ENCODE data around the gene NRDE2. TPM values are rescaled to one million over a fixed set of nuclear protein-coding genes. Genes with fewer than 3 reads are reported as not detected.
A peak's percentile ranks its signal among the peaks of the same experiment; 100 is the strongest.
"Not testable (repeated sequence)": the region's sequence is repeated elsewhere in the genome, so short reads cannot be mapped to it uniquely, and the experiment has no call there.

NRDE2 gene
- total RNA-seq, 2 donors from 2014 or later: 13.5 to 16.8 TPM

DNA sequence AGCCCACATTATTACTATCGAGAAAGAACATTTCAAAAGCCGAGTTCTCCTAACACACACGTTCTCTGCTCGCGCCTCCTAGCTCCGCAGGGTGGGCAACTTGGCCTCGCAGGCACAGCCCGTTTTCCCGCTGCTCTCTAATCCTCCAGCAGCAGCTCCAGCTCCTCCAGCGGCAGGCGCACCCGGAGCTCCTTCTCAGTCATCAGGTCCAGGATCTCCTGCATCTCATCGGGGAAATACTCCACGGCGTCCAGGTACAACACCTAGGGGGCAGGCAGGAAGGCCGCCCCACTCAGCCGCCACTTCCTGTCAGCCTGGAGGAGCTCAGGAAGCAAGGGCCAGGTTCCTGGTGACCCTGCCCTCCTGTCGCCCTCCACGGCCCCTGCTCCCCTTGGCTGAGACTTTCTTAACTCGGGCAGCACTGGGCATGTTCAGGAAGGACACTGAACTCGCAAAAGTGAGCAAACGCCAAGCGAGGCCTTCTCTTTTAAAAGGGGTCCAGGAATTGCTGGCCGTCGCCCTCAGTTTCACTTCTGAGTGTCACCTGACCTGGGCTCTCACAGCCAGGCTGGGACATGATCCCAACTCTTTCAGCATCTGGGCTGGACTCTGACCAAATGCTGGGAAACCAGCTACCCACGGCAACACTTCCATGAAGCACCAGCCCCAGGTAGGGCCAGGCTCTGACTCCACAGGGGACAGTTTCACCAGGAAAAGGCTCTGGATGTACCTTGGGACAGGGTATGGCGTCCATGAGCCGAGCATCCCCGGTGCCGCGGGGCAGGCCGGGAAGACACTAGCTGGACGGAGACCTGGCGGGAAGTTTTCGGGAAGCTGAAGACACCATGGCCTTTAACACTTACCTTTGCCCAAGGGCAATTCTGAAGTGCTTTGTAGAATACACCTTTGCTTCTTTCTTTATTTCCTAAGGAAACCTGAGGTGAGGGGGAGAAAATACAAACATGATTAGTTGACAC is 53.3 kb downstream of the NRDE2 start:
- no peak for DNase-seq (ENCODE audit: low spot score)
- intact Hi-C loops (cut with DNase I): no loop called here

DNA sequence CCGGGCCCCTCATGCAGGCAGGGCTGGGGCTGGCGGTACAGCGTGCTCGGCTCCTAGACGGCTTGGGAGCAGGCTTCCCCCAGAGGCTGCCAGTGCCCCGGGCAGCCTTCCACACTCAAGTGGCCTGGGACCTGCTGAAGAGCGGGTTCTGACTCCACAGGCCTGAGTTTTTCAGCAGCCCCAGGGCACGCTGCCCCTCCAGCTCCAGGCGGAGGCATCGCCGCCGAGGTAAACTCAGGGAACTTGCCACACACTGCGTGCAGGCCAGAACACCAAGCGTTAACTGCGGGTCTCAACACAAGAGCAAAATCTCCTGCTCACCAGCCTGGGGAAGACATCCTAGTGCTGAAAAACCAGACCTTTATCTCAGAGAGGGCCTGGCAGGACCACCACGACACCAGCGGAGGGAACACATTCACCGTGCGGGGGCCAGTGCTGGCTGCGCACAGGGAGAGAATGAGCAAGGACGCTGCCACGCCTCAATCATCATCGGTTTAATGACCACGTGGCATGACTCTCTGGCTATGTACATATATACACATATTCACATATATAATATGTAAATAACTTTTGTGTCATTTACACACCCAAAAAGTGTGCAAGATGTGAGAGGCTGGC is 54.1 kb downstream of the NRDE2 start:
- intact Hi-C loops (cut with DNase I): no loop called here
- no peak for DNase-seq (ENCODE audit: low spot score)

DNA sequence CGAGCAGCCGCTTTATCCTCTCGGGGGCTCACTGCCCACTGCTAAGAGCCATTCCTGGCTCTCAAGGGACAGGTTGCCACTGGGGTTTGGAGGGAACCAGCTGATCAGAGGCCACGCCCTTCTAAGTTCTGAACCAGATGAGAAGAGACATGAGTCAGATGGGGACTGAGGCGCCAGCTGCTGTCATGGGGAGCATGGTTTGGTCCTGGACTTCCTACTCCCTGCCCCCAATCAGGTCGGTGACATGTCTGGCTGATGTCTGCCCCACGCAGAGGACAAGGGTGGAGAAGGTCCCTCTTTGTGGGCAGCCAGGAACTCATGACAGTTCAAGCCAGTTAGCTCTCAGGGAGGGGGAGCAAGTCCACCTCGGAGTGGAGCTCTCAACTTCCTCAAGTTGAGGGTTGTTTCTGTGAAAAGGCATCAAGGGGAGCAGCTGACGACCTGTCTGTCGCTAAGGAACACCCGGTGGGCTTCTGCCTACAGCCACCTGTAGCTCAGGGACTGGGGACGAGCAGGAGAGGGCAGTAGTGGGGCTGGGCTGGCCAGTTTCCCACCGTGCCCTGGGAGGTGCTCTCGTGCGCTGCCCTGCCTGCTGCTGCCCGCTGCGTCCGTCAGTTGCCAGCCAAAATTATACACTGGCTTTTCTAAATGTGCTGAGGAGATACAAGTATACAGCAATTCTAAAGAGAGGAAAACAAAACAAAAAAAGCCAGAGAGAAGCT is 54.9 kb downstream of the NRDE2 start:
- DNase-seq (ENCODE audit: low spot score): no peak
- intact Hi-C loops (cut with DNase I): no loop called here

DNA sequence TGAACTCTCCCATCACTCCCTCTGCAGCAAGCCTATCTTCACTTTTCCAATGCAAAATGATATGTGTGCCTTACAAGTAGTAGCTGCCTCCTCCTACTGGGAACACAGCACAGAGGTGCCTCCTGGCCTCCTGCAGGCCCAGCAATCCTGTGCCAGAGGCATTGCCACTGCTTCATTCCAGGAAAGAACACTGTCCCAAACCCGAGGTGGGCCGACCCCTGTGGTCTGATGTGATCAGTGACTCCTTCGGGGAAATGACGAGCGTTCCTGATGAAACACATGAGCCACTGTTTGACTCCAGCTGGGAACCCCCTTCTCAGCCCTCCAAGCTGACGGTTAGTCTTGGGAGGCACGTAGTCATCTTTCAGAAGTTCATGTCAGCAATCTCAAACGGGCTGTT is 55.9 kb downstream of the NRDE2 start:
- DNase-seq (ENCODE audit: low spot score): no peak
- intact Hi-C loops (cut with DNase I): no loop called here

GRCh38 chr14:90275458-90275814 is 56.3 kb downstream of the NRDE2 start:
- intact Hi-C loops (cut with DNase I): no loop called here
- no peak for DNase-seq (ENCODE audit: low spot score)

GRCh38 chr14:90274808-90275457 is 56.8 kb downstream of the NRDE2 start:
- intact Hi-C loops (cut with DNase I): no loop called here
- DNase-seq (ENCODE audit: low spot score): no peak

DNA sequence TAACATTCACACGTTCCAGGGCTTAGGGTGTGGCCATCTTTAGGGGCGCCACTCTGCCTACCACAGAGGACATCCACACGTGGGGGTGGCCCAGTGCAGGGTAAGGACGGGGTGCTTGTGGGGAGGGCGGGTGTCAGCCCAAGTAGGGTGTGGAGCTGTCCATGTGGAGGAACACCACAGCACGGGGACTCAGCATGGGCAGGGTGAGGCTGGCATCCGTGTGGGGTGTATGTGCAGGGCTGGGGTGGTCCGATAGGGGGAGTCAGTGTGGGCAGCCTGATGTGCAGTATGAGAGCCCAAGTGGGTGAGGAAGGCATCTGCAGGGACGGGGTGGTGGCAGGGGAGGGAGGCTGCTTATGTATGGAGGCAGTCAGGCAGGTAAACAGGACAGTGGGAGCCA is 57.7 kb downstream of the NRDE2 start:
- intact Hi-C loops (cut with DNase I): no loop called here
- DNase-seq (ENCODE audit: low spot score): no peak

DNA sequence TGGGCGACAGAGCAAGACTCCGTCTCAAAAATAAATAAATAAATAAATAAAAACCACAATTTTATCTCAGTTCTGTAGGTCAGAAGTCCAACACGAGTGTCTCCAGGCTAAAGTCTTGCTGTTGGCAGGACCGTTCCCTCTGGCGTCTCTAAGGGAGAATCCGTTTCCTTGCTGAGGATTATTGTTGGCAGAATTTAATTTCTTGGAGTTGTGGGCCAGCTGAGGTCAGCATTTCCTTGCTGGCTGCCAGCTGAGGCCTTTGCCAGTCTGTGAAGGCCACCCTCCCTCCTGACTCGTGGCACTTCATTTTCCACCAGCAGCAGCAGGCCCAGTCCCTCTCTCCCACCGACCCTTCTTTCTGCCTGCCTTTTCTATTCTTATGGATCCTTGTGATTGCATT is 58.2 kb downstream of the NRDE2 start:
- DNase-seq (ENCODE audit: low spot score): no peak
- intact Hi-C loops (cut with DNase I): no loop called here

DNA sequence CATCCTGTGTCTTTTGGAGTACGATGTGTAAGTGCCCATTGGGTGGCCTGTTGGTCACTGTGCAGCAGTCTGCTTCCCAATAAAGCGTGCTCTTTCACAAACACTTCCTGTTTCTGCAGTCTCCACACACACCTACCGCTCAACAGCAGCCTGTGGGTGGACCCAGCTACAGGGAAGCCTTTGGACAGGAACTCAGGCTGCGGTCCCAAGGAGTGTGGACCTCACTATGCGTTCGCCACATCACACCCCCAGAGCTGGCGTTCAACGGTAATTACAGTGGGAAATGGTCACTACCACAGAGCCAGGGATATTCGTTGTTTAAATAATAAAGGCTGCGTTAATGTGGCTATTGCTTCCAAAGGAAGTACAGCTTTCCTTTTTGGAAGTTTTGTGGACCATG is 59.2 kb downstream of the NRDE2 start:
- intact Hi-C loops (cut with DNase I): no loop called here
- no peak for DNase-seq (ENCODE audit: low spot score)

GRCh38 chr14:90268420-90268819 is 63.3 kb downstream of the NRDE2 start:
- intact Hi-C loops (cut with DNase I): no loop called here
- DNase-seq (ENCODE audit: low spot score): no peak

GRCh38 chr14:90266441-90267154 is 65.1 kb downstream of the NRDE2 start:
- no peak for DNase-seq (ENCODE audit: low spot score)
- intact Hi-C loops (cut with DNase I): no loop called here

DNA sequence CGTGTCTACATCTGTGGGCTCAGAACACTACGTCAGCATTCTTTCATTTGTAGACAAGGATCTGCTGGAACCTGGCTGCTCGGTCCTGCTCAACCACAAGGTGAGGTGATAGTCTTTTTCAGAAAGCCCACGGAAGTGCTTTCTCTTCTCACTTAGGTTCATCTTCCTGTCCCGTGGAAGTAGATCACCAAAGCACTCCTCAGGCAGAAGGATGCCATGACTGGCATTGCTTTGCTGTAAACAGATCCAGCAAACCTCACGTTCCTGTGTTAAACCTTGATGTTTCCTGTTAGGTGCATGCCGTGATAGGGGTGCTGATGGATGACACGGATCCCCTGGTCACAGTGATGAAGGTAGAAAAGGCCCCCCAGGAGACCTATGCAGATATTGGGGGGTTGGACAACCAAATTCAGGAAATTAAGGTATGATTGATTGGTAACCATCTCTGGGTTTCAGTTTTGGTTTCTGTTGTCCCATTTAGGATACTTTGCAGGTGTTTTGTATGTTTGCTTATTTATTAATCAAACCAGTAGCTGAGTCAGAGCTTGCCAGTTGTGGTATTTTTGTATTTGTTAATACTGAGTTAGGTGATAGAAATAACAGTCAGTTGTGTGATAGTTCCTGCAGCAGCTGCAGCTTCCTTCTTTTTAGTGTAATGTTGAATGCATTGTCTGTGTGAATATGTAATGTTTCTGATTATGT is 67.8 kb downstream of the NRDE2 start:
- intact Hi-C loops (cut with DNase I): no loop called here
- no peak for DNase-seq (ENCODE audit: low spot score)

- intact Hi-C loops (cut with DNase I): no loop called here
- DNase-seq (ENCODE audit: low spot score): peak; percentile 96
These were observed 75.2 kb downstream of the NRDE2 start, which contains the start of gene PSMC1 for GRCh38 chr14:90256354-90257131. Gene PSMC1 (plus strand): TSS chr14:90256553. CDS start chr14:90256598, 45 bp downstream.

DNA sequence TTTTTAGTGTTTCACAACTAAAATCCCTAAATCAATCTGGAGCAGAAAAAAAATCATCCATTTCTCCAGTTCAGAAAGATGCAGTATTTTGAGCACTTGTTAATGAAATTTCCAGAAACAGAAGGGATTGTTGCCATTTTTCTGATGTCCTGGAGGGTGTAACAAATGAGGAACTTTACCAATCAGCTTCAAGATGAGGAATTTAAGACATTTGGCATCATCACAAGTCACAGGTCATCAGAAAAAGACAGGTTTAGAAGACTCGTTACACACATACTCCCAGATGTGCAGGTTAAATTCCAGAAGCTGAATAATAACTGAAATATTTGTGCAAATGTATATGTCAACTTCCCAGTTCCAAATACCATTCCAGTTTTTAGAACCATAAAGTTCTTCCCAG is 75.9 kb downstream of the NRDE2 start:
- no peak for DNase-seq (ENCODE audit: low spot score)
- intact Hi-C loops (cut with DNase I): no loop called here

DNA sequence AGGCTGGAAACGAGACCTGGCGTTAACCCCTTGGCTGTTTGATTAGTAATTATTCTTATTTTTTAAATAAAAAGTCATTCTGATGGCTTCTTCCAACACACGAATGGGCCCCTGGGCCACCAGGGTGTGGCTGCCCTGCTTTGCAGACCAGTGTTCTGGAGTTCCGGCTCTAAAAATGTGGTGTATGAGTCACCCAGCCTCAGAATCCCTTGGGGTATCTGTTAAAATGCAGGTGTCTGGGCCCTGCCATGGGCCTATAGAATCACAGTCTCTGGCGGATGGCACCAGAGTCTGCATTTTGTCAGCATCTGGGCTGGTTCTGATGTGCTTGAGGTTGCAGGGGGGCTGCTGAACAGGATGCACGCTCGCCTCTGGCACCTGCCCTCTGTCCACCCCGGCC is 77.9 kb downstream of the NRDE2 start:
- DNase-seq (ENCODE audit: low spot score): no peak
- intact Hi-C loops (cut with DNase I): no loop called here

DNA sequence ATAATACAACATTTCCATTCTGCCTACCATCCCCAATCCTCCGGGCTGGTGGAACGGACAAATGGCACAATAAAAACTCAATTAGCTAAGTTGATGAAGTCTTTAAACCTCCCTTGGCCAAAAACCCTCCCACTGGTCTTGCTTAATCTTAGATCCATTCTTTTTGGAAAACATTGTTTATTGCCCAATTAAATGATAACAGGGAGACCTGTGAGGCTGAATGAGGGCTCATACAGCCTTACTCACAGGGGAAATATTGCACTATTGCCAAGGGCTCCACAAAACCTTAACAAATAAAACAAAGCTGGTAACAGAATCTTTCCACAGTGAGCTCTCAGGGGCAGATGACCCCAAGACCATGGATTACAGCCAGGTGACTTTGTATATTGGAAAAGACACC is 83.1 kb downstream of the NRDE2 start:
- no peak for DNase-seq (ENCODE audit: low spot score)
- intact Hi-C loops (cut with DNase I): no loop called here

GRCh38 chr14:90247441-90247840 is 84.3 kb downstream of the NRDE2 start:
- intact Hi-C loops (cut with DNase I); DNase-seq (ENCODE audit: low spot score): not testable (repeated sequence)

DNA sequence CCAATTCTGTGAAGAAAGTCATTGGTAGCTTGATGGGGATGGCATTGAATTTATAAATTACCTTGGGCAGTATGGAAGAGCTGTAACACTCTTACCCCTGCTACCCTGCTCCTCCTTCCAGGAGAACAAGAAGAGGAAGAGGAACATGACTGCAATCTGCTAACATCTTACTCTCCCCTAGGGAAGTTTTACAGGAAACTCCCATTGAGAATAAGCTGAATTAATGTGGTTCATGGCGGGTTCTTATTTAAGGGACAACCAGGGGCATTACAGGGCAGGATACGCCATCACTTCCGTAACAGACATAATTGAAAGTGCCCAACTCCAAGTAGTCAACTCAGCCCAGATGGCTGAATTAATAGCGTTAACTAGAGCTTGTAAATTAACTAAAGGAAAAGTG is 84.8 kb downstream of the NRDE2 start:
- no peak for DNase-seq (ENCODE audit: low spot score)
- intact Hi-C loops (cut with DNase I): no loop called here
